Measurements from ENCODE around the gene BTG1. TPM values are rescaled to one million over a fixed set of nuclear protein-coding genes. Genes with fewer than 3 reads are reported as not detected.

BTG1 gene
- total and polyA plus RNA-seq, 4 donors, result 13.7 to 107 (median 28.9) TPM

DNA sequence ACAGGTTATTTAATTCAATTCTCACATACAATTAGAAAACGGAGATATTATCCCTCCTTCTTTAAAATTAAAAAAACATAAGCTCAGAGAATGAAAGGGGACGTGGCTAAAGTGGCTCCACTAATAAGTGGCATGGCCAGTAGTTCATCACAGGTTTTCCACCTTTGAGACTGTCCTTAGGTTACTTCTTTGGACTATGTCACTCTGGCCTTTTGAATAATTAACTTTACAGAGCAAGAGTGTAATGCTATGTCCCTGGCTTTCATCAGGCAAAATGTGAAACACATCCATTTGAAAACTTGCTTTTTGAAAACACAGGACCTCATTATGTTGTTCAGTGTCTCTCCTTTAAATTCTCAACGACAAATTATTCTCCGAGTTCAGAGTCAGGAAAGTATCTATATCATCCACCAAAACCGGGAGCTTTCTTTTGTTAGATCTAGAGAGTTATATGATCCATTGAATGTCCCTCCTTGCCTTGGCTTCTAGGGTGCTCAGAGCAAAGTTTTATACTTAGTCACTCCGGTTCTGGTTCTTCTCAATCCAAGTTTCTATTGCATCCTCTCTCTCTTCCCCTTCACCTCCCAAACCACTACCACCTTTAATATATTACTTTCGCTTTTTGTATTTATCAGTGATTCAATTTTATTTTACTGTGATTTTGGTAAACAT is 43.0 kb upstream of the BTG1 start:
- no peak for DNase-seq (ENCODE audit: low spot score)
- no peaks in the 10 kb centered on the region for H3K9me3 ChIP-seq (ENCODE audit: control insufficient read depth in 4 of 4, low read length in 3 of 4)
- TF ChIP-seq, protein P1, sequence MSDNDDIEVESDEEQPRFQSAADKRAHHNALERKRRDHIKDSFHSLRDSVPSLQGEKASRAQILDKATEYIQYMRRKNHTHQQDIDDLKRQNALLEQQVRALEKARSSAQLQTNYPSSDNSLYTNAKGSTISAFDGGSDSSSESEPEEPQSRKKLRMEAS (IDR thresholded peaks at IDR 0.05), result peak; percentile 17
- TF ChIP-seq NR2F2 (IDR thresholded peaks at IDR 0.05) (peak; percentile 11), RAD21 (IDR thresholded peaks at IDR 0.05) (peak; percentile 33 to 55), HNF4G (IDR thresholded peaks at IDR 0.05) (peak; percentile 88), RXRA (IDR thresholded peaks at IDR 0.05) (peak; percentile 88 to 97), TAF1 (conservative IDR thresholded peaks at IDR 0.05) (no peak), HNF4A (conservative IDR thresholded peaks at IDR 0.05) (peak; percentile 90 to 97), YY1 (IDR thresholded peaks at IDR 0.05) (peak; percentile 33), JUND (IDR thresholded peaks at IDR 0.05) (peak; percentile 17 to 33), SP1 (IDR thresholded peaks at IDR 0.05) (peak; percentile 86), EGR1 (IDR thresholded peaks at IDR 0.05; ENCODE audit: low read depth in 2 of 2) (no peak)
- TF ChIP-seq, protein P2, sequence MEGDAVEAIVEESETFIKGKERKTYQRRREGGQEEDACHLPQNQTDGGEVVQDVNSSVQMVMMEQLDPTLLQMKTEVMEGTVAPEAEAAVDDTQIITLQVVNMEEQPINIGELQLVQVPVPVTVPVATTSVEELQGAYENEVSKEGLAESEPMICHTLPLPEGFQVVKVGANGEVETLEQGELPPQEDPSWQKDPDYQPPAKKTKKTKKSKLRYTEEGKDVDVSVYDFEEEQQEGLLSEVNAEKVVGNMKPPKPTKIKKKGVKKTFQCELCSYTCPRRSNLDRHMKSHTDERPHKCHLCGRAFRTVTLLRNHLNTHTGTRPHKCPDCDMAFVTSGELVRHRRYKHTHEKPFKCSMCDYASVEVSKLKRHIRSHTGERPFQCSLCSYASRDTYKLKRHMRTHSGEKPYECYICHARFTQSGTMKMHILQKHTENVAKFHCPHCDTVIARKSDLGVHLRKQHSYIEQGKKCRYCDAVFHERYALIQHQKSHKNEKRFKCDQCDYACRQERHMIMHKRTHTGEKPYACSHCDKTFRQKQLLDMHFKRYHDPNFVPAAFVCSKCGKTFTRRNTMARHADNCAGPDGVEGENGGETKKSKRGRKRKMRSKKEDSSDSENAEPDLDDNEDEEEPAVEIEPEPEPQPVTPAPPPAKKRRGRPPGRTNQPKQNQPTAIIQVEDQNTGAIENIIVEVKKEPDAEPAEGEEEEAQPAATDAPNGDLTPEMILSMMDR (IDR thresholded peaks at IDR 0.05; ENCODE audit: low read depth, low read length, missing input control), result no peak
- TF ChIP-seq, protein P3, sequence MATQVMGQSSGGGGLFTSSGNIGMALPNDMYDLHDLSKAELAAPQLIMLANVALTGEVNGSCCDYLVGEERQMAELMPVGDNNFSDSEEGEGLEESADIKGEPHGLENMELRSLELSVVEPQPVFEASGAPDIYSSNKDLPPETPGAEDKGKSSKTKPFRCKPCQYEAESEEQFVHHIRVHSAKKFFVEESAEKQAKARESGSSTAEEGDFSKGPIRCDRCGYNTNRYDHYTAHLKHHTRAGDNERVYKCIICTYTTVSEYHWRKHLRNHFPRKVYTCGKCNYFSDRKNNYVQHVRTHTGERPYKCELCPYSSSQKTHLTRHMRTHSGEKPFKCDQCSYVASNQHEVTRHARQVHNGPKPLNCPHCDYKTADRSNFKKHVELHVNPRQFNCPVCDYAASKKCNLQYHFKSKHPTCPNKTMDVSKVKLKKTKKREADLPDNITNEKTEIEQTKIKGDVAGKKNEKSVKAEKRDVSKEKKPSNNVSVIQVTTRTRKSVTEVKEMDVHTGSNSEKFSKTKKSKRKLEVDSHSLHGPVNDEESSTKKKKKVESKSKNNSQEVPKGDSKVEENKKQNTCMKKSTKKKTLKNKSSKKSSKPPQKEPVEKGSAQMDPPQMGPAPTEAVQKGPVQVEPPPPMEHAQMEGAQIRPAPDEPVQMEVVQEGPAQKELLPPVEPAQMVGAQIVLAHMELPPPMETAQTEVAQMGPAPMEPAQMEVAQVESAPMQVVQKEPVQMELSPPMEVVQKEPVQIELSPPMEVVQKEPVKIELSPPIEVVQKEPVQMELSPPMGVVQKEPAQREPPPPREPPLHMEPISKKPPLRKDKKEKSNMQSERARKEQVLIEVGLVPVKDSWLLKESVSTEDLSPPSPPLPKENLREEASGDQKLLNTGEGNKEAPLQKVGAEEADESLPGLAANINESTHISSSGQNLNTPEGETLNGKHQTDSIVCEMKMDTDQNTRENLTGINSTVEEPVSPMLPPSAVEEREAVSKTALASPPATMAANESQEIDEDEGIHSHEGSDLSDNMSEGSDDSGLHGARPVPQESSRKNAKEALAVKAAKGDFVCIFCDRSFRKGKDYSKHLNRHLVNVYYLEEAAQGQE (IDR thresholded peaks at IDR 0.05), result peak; percentile 46
- peaks cover 0 to 8% (median 6%) of the 10 kb centered on the region in 4 donors for H3K4me1 ChIP-seq (ENCODE audit: control insufficient read depth in 4 of 4, insufficient read depth in 4 of 4, low read length in 3 of 4)
- peak overlapping the region; percentile 47 to 50 for H3K27ac ChIP-seq (ENCODE audit: low read depth in 1 of 2, low read length in 2 of 2)
- H3K36me3 ChIP-seq (ENCODE audit: control insufficient read depth in 4 of 4, insufficient read depth in 3 of 4, low read depth in 1 of 4, low read length in 3 of 4), result no peaks in the 10 kb centered on the region
- WGBS, result 50% methylated on average over 7 of the region's 7 CpGs
- peak overlapping the region in 1 of 3 donors; percentile 17 for H3K4me3 ChIP-seq (ENCODE audit: low read depth in 1 of 3, low read length in 3 of 3)
- peak overlapping the region in 1 of 2 donors; percentile 13 for H3K9ac ChIP-seq (ENCODE audit: low read depth in 1 of 2, low read length in 2 of 2)
- no peaks in the 10 kb centered on the region for H3K27me3 ChIP-seq (ENCODE audit: control insufficient read depth in 4 of 4, insufficient read depth in 4 of 4, low read length in 3 of 4)

DNA sequence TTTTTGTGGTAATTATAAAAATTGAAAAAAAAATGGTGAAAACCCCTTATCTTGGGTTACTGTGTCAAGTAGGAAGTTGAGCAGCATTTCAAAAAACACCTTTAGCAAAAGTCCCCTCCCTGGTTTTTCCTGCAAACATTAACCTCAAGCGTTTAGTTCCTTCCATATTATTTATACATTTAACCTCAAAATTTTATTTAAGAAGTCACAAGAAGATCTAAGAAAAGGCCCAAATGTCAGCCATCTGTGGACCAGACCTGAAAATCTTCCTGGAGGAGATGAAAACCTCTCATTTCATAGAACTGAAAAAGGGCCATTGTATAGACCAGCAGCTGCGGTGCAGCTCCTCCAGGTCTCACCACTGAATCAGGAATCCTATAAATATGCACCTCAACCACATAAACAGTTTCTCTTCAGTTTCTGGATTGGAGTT is 40.4 kb upstream of the BTG1 start:
- DNase-seq (ENCODE audit: low spot score), result no peak
- Histone ChIP-seq H3K27ac (ENCODE audit: low read depth in 1 of 2, low read length in 2 of 2) (no peak overlapping the region), H3K4me1 (ENCODE audit: control insufficient read depth in 4 of 4, insufficient read depth in 4 of 4, low read length in 3 of 4) (peaks cover 0 to 8% (median 6%) of the 10 kb centered on the region in 4 donors), H3K36me3 (ENCODE audit: control insufficient read depth in 4 of 4, insufficient read depth in 3 of 4, low read depth in 1 of 4, low read length in 3 of 4) (no peaks in the 10 kb centered on the region), H3K9me3 (ENCODE audit: control insufficient read depth in 4 of 4, low read length in 3 of 4) (no peaks in the 10 kb centered on the region), H3K9ac (ENCODE audit: low read depth in 1 of 2, low read length in 2 of 2) (no peak overlapping the region), H3K27me3 (ENCODE audit: control insufficient read depth in 4 of 4, insufficient read depth in 4 of 4, low read length in 3 of 4) (no peaks in the 10 kb centered on the region), H3K4me3 (ENCODE audit: low read depth in 1 of 3, low read length in 3 of 3) (no peak overlapping the region)
- WGBS, result 84% methylated on average over 2 of the region's 2 CpGs
- TF ChIP-seq TAF1 (conservative IDR thresholded peaks at IDR 0.05), result no peak
- TF ChIP-seq YY1 (IDR thresholded peaks at IDR 0.05), result no peak
- TF ChIP-seq, protein P4, sequence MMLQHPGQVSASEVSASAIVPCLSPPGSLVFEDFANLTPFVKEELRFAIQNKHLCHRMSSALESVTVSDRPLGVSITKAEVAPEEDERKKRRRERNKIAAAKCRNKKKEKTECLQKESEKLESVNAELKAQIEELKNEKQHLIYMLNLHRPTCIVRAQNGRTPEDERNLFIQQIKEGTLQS (IDR thresholded peaks at IDR 0.05), result no peak
- no peak for TF ChIP-seq FOXA2 (IDR thresholded peaks at IDR 0.05)
- TF ChIP-seq FOXA1 (IDR thresholded peaks at IDR 0.05), result no peak
- TF ChIP-seq, protein P3 (IDR thresholded peaks at IDR 0.05), result no peak

All from liver (tissue), 9 donors.